PC-9 (cell line): Measurements from ENCODE around the gene LRRC8D.

ENCODE experiments used
- EZH2 ChIP-seq: fragments of 200-600 bp; sonication (generic); IDR thresholded peaks from 2 replicates; pipeline ENCODE4 v1.8.0; 2017; ENCODE audit warnings: antibody characterized with exemption, low read depth
- TF ChIP-seq, protein P1 (sequence below): fragments of 200-600 bp; sonication (generic); conservative IDR thresholded peaks from 2 replicates; pipeline ENCODE4 v1.6.1; 2017; ENCODE audit warnings: mixed run types, antibody characterized with exemption, mild to moderate bottlenecking, moderate library complexity

DNA sequence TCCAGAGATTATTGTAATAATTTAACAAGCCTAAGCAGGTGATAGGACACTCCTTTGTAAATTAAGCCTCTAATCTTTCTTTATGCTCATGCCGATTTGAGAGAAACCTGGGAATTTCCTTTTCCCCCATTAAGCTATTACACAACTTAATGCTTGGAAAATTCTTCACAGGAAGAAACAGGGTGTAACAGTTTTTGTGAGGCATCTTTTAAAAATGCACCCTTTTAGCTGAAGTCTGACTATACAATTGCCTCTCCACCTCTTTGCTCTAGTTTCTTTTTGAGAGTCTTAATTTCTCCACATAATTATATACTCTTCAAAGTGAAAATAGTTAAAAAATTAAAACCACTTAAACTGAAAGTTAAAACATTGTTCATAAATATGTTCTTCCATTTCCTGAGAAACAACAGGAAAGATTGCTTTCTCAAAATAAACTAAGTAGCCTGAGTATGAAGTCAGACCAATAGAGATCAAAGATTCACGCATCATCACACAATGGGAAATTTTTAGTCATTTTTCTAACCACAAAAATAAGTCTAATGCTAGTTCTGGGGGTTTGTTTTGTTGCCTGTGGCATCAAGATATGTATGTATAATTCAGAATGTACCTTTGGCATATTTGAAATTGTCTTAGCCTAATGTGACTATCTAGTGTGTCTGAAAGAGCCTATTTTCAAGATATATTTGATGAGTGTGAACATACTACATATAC lies 34.7 kb downstream of the LRRC8D start:
- TF ChIP-seq, protein P1, sequence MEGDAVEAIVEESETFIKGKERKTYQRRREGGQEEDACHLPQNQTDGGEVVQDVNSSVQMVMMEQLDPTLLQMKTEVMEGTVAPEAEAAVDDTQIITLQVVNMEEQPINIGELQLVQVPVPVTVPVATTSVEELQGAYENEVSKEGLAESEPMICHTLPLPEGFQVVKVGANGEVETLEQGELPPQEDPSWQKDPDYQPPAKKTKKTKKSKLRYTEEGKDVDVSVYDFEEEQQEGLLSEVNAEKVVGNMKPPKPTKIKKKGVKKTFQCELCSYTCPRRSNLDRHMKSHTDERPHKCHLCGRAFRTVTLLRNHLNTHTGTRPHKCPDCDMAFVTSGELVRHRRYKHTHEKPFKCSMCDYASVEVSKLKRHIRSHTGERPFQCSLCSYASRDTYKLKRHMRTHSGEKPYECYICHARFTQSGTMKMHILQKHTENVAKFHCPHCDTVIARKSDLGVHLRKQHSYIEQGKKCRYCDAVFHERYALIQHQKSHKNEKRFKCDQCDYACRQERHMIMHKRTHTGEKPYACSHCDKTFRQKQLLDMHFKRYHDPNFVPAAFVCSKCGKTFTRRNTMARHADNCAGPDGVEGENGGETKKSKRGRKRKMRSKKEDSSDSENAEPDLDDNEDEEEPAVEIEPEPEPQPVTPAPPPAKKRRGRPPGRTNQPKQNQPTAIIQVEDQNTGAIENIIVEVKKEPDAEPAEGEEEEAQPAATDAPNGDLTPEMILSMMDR = no peak
- TF ChIP-seq EZH2 = no peak
